Raji (cell line): ENCODE results near the gene ZC3H6.

Source experiments
- POLR2A ChIP-seq: IDR thresholded peaks from 2 replicates; pipeline ENCODE4 v1.6.1; 2011; ENCODE audit warnings: low read depth, low read length, control low read depth; ENCODE audit not compliant: insufficient read depth

ZC3H6 gene

DNA sequence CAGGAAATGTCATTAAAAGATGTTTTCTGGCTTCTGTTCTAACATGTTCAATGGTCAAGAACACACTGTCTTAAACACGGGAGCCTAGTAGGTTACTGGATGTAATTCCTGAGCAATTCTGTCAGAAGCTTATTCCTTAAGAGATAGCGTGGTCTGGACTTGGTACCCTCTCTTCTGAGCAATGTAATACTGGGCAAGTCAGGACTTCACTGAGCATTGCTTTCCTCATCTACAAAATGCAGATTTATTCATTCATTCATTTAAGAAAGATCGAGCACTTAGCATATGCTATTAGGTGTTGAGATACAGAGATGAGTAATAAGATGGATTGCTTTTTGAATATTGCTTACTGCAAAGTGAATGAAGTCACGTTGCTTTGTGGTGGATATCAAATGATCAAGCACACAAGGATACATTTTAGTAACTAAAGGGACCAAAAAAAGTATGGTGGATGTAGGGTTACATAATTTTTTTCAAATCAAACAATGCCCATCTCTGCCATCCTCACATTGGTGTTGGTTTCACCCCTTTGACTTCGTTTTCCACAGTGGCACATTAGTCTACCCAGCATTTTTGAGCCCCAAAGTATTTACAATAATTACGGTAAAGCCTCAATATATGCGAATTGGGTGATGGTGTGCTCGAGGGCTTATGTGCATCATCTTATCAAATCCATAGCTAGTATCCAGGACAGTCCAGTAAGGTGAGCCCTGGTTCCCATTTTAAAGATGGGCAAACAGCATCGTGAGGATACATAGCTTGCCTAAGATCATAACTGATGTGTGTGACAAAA lies 65.3 kb downstream of the ZC3H6 start:
- no peak for TF ChIP-seq POLR2A

DNA sequence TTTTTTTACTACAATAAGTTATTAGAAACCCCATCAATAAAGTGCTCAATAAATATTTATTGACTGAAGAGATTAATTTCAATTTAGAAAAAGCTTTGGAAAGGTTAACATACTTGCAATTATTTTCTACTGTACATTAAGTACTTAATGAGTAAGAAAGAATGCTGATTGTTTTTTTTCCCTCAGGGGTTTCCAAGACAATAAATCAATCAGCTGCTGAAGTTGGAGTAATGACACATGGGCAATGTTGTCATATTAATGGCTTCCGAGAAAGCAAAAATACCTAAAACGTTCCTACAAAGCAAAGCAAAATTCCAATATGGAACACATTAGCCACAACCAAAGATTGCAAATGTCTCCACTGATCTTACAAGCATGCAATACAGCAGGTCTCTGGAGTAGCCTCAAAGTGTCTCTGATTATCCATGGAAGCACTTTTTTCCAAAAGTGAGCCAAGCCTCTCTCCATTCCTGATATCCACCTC lies 66.7 kb downstream of the ZC3H6 start:
- no peak for TF ChIP-seq POLR2A

DNA sequence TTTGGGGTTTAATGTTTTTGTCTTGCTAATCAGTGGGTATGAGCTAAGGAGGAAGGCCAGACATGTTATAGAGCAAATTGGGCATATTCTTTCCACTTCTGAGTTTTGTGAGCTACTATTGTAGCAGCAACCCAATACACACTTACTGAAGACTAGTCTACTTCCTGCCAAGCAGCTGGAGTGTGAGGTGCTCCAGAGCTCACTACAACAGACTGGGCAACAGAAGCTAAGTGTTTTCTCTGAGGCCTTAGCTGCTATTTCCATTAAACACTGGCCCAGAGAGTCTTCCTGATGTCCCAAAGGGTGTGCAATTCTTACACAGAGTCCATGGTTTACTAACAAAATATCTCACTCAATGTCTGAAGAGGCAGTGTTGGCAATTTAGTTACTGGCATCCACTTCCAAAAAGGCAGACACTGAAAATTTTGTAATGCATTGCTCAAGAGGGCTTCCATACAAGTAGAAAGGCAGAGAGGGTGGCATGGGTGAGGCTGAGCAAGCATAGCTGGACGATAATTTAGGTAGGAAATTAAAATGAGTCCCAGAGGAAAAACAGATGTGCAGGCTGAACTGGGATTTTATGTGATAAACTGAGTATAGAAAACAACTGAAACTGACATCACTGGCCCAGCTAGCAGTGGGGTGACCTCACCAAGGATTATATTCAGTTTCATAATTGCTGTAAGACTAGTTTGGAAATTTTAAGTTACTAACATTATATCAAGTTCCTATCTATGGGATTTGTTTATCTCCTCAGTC lies 68.6 kb downstream of the ZC3H6 start:
- TF ChIP-seq POLR2A, result no peak

GRCh38 chr2:112345030-112346027 lies 69.9 kb downstream of the ZC3H6 start:
- TF ChIP-seq POLR2A, result no peak
